HCT116 (cell line): Measurements from ENCODE around the gene CEP162. TPM values are rescaled to one million over a fixed set of nuclear protein-coding genes. Genes with fewer than 3 reads are reported as not detected.
"Not testable (repeated sequence)": the region's sequence is repeated elsewhere in the genome, so short reads cannot be mapped to it uniquely, and the experiment has no call there.

Source experiments
- ATAC-seq: fragments of 200-7000 bp; cut with Tn5 transposase; 2 replicates; pipeline ENCODE4 v1.9.1; 2020; ENCODE audit warnings: mild to moderate bottlenecking, moderate library complexity
- BruUV-seq: library from RNA; stranded (reverse); fragments of 400-500 nt; replicated peaks from 2 replicates; lab custom pipeline; 2021; lab: Mats Ljungman, UMichigan
- CTCF ChIA-PET: fragments of 300-600 bp; sonication (Branson Sonifier 250); formaldehyde crosslinking; loops from one replicate; lab custom pipeline; 2021; ENCODE audit warnings: antibody characterized with exemption; lab: Charles Lee
- POLR2A ChIA-PET: fragments of 300-600, 350-600 bp; sonication (Branson Sonifier 250); formaldehyde crosslinking; loops from one replicate; lab custom pipeline; 2021; ENCODE audit warnings: antibody characterized with exemption; lab: Charles Lee
- RAD21 ChIA-PET, 2 experiments: fragments of 300-600 bp; sonication (Branson Sonifier 250); formaldehyde crosslinking; loops; one replicate each; lab custom pipeline; 2023; ENCODE audit warnings: low total read pairs in 2 of 2; ENCODE audit not compliant: uncharacterized antibody in 2 of 2, unreplicated experiment in 2 of 2, low non-redundant PET in 1 of 2; lab: Charles Lee
- DNase-seq: peaks from one replicate; pipeline ENCODE4 v3.0.0-alpha.2; 2010; ENCODE audit warnings: low read depth, low spot score
- H2AFZ ChIP-seq: fragments of 200-600 bp; shearing (Covaris generic), sonication (generic); 2 replicates; pipeline ENCODE4 v1.6.1; 2017; ENCODE audit warnings: low read depth, mixed run types, mixed read lengths, antibody characterized with exemption, low read length; ENCODE audit not compliant: poor library complexity, severe bottlenecking
- H3K27ac ChIP-seq: 2 replicates; pipeline ENCODE4 v1.5.1; 2012; ENCODE audit warnings: low read depth, low read length
- H3K27me3 ChIP-seq: fragments of 200-600 bp; sonication (generic); 2 replicates; pipeline ENCODE4 v1.6.1; 2016; ENCODE audit warnings: mixed run types, low read length, mixed read lengths; ENCODE audit not compliant: insufficient read depth
- H3K36me3 ChIP-seq, 2 experiments: fragments of 200-500 bp in 1 of 2; fragments of 200-600 bp in 1 of 2; sonication (Bioruptor generic) in 1 of 2; sonication (generic) in 1 of 2; 2 replicates each; pipeline versions ENCODE4 v1.5.1 to v1.6.1; 2014 to 2016; ENCODE audit warnings: low read length in 2 of 2, inconsistent platforms in 1 of 2, mixed read lengths in 1 of 2, mixed run types in 1 of 2; ENCODE audit not compliant: insufficient read depth in 2 of 2, control insufficient read depth in 1 of 2
- H3K4me1 ChIP-seq, 2 experiments: fragments of 200-600 bp in 1 of 2; sonication (generic) in 1 of 2; 2 replicates each; pipeline versions ENCODE4 v1.5.1 to v1.6.1; 2012 to 2017; ENCODE audit warnings: low read length in 2 of 2, inconsistent platforms in 1 of 2, mild to moderate bottlenecking in 1 of 2, mixed read lengths in 1 of 2, mixed run types in 1 of 2, moderate library complexity in 1 of 2; ENCODE audit not compliant: insufficient read depth in 2 of 2, control insufficient read depth in 1 of 2
- H3K4me2 ChIP-seq: fragments of 200-600 bp; sonication (generic); 2 replicates; pipeline ENCODE4 v1.6.1; 2017; ENCODE audit warnings: mixed run types, low read length, mixed read lengths
- H3K4me3 ChIP-seq, 2 experiments: fragments of 200-600 bp in 1 of 2; sonication (generic) in 1 of 2; replicated peaks in 1 of 2; 2 replicates each; pipeline ENCODE4 v1.5.1; 2011 to 2016; ENCODE audit warnings: low read length in 2 of 2, control low read depth in 1 of 2, low read depth in 1 of 2, mild to moderate bottlenecking in 1 of 2, mixed read lengths in 1 of 2, mixed run types in 1 of 2
- H3K79me2 ChIP-seq: fragments of 200-600 bp; sonication (generic); 2 replicates; pipeline ENCODE4 v1.6.1; 2017; ENCODE audit warnings: mild to moderate bottlenecking, mixed run types, low read length, moderate library complexity, mixed read lengths; ENCODE audit not compliant: insufficient read depth
- H3K9ac ChIP-seq: fragments of 200-600 bp; sonication (generic); 2 replicates; pipeline ENCODE4 v1.6.1; 2016; ENCODE audit warnings: low read length, mixed read lengths
- H3K9me2 ChIP-seq: fragments of 200-600 bp; sonication (generic), shearing (Covaris generic); 2 replicates; pipeline ENCODE4 v1.6.1; 2017; ENCODE audit warnings: mixed run types, mild to moderate bottlenecking, moderate library complexity; ENCODE audit not compliant: insufficient read depth
- H3K9me3 ChIP-seq, 2 experiments: fragments of 200-500 bp in 1 of 2; fragments of 200-600 bp in 1 of 2; sonication (Bioruptor generic) in 1 of 2; sonication (generic) in 1 of 2; 2 replicates each; pipeline ENCODE4 v1.6.1; 2014 to 2017; ENCODE audit warnings: low read length in 2 of 2, mixed read lengths in 2 of 2, inconsistent platforms in 1 of 2, low read depth in 1 of 2, mild to moderate bottlenecking in 1 of 2, mixed run types in 1 of 2, moderate library complexity in 1 of 2; ENCODE audit not compliant: control insufficient read depth in 1 of 2, insufficient read depth in 1 of 2
- H4K20me1 ChIP-seq: fragments of 200-600 bp; sonication (generic), shearing (Covaris generic); 2 replicates; pipeline ENCODE4 v1.6.1; 2017; ENCODE audit warnings: mixed run types, mild to moderate bottlenecking, moderate library complexity; ENCODE audit not compliant: insufficient read depth
- CEBPB ChIP-seq: IDR thresholded peaks from 2 replicates; pipeline ENCODE4 v1.6.1; 2012; ENCODE audit warnings: low read depth
- CTCF ChIP-seq, 3 experiments: fragments of 200-600 bp in 1 of 3; sonication (generic) in 1 of 3; IDR thresholded peaks in 2 of 3; conservative IDR thresholded peaks in 1 of 3; 2 replicates each; pipeline ENCODE4 v1.5.1; 2012 to 2017; ENCODE audit warnings: low read depth in 2 of 3, low read length in 2 of 3, antibody characterized with exemption in 1 of 3, borderline replicate concordance in 1 of 3, control low read depth in 1 of 3, mild to moderate bottlenecking in 1 of 3, mixed read lengths in 1 of 3, mixed run types in 1 of 3, moderate library complexity in 1 of 3; ENCODE audit not compliant: insufficient read depth in 1 of 3
- ELF1 ChIP-seq: IDR thresholded peaks from 2 replicates; pipeline ENCODE4 v1.6.1; 2012; ENCODE audit warnings: low read depth, borderline replicate concordance
- EZH2phosphoT487 ChIP-seq: fragments of 200-600 bp; IDR thresholded peaks from 2 replicates; pipeline ENCODE4 v1.6.1; 2018; ENCODE audit warnings: antibody characterized with exemption, borderline replicate concordance
- FOSL1 ChIP-seq: IDR thresholded peaks from 2 replicates; pipeline ENCODE4 v1.6.1; 2012; ENCODE audit warnings: low read depth
- POLR2A ChIP-seq: IDR thresholded peaks from 2 replicates; pipeline ENCODE4 v1.7.0; 2011; ENCODE audit warnings: borderline replicate concordance; ENCODE audit not compliant: insufficient read depth, insufficient read length; ENCODE audit errors: extremely low read depth
- POLR2AphosphoS5 ChIP-seq: IDR thresholded peaks from 2 replicates; pipeline ENCODE4 v1.6.1; 2011; ENCODE audit warnings: mild to moderate bottlenecking, low read depth, low read length, moderate library complexity
- RAD21 ChIP-seq: IDR thresholded peaks from 2 replicates; pipeline ENCODE4 v1.6.1; 2012; ENCODE audit warnings: low read depth, mild to moderate bottlenecking
- ZNF274 ChIP-seq: fragments of 200-500 bp; sonication (Bioruptor generic); IDR thresholded peaks from 2 replicates; pipeline ENCODE4 v1.6.1; 2014; ENCODE audit warnings: mild to moderate bottlenecking, low read depth, low read length, inconsistent platforms
- intact Hi-C: fragments of 100-400 bp; cut with micrococcal nuclease; formaldehyde crosslinking; loops from 2 replicates; pipeline ENCODE4 v1.10.0; 2022
- total RNA-seq: library from RNA; stranded (reverse); gene quantifications from one replicate; pipeline ENCODE4 v1.2.1, GENCODE V29; 2021; ENCODE audit not compliant: unreplicated experiment
- TF ChIP-seq, protein P1 (sequence below): IDR thresholded peaks from 2 replicates; pipeline ENCODE4 v1.6.1; 2012; ENCODE audit warnings: low read depth
- TF ChIP-seq, protein P2 (sequence below): IDR thresholded peaks from 2 replicates; pipeline ENCODE4 v1.6.1; 2012

The CEP162 gene
- total RNA-seq, 1 experiment from 2014 or later: 5.5 TPM

- ATAC-seq, H2AFZ ChIP-seq, CTCF ChIA-PET, H4K20me1 ChIP-seq, H3K4me3 ChIP-seq, BruUV-seq, H3K4me2 ChIP-seq, H3K9me3 ChIP-seq, H3K79me2 ChIP-seq, H3K27me3 ChIP-seq, H3K9ac ChIP-seq, H3K9me2 ChIP-seq, H3K27ac ChIP-seq, RAD21 ChIA-PET, POLR2A ChIA-PET, H3K36me3 ChIP-seq, DNase-seq: not testable (repeated sequence)
- peaks cover 3 to 21% of the 10 kb centered on the region in 2 experiments; a peak in 2 of 4 replicates for H3K4me1 ChIP-seq
- intact Hi-C loops: loop anchor here (5.0 kb wide), 1 partner anchor 606 kb away; no protein-coding TSS in a partner anchor
These were observed 3.8 kb downstream of the CEP162 start for GRCh38 chr6:84223608-84224007.

- CTCF ChIA-PET: interaction anchor here (3.0 kb wide), 1 partner anchor 607 kb away, joined by 13 read pairs; no protein-coding TSS in a partner anchor
- ATAC-seq (no peak), DNase-seq (no peak)
- BruUV-seq: no TSS peak
- RAD21 ChIA-PET: interaction anchor here in 1 of 2 experiments (0.5 to 0.7 kb wide), 2 partner anchors 144 to 339 kb away, joined by 3 read pairs; no protein-coding TSS in a partner anchor
- Histone ChIP-seq H3K9ac (no peak overlapping the region), H4K20me1 (no peaks in the 10 kb centered on the region; the same call in 1 of the 2 replicates), H3K4me1 (peaks cover 3 to 11% of the 10 kb centered on the region in 2 experiments; a peak in 2 of 4 replicates), H3K27ac (no peak overlapping the region), H3K9me2 (no peaks in the 10 kb centered on the region), H2AFZ (no peak overlapping the region), H3K9me3 (no peaks in the 10 kb centered on the region), H3K4me2 (no peak overlapping the region), H3K36me3 (no peaks in the 10 kb centered on the region), H3K4me3 (no peak overlapping the region), H3K27me3 (no peaks in the 10 kb centered on the region), H3K79me2 (no peaks in the 10 kb centered on the region)
- intact Hi-C loops: loop anchor here (5.0 kb wide), 1 partner anchor 605 kb away; no protein-coding TSS in a partner anchor
- POLR2A ChIA-PET: no interaction called here
- TF ChIP-seq CTCF (IDR thresholded peaks at IDR 0.05 in 2 of 3, conservative IDR thresholded peaks at IDR 0.05 in 1 of 3; ENCODE audit: borderline replicate concordance in 1 of 3, insufficient read depth in 1 of 3, low read depth in 2 of 3, low read length in 2 of 3) (no peak), RAD21 (no peak), POLR2AphosphoS5 (no peak), POLR2A (no peak), FOSL1 (no peak), EZH2phosphoT487 (no peak), ELF1 (no peak), CEBPB (no peak), ZNF274 (no peak)
- TF ChIP-seq, protein P1, sequence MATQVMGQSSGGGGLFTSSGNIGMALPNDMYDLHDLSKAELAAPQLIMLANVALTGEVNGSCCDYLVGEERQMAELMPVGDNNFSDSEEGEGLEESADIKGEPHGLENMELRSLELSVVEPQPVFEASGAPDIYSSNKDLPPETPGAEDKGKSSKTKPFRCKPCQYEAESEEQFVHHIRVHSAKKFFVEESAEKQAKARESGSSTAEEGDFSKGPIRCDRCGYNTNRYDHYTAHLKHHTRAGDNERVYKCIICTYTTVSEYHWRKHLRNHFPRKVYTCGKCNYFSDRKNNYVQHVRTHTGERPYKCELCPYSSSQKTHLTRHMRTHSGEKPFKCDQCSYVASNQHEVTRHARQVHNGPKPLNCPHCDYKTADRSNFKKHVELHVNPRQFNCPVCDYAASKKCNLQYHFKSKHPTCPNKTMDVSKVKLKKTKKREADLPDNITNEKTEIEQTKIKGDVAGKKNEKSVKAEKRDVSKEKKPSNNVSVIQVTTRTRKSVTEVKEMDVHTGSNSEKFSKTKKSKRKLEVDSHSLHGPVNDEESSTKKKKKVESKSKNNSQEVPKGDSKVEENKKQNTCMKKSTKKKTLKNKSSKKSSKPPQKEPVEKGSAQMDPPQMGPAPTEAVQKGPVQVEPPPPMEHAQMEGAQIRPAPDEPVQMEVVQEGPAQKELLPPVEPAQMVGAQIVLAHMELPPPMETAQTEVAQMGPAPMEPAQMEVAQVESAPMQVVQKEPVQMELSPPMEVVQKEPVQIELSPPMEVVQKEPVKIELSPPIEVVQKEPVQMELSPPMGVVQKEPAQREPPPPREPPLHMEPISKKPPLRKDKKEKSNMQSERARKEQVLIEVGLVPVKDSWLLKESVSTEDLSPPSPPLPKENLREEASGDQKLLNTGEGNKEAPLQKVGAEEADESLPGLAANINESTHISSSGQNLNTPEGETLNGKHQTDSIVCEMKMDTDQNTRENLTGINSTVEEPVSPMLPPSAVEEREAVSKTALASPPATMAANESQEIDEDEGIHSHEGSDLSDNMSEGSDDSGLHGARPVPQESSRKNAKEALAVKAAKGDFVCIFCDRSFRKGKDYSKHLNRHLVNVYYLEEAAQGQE: no peak
- TF ChIP-seq, protein P2, sequence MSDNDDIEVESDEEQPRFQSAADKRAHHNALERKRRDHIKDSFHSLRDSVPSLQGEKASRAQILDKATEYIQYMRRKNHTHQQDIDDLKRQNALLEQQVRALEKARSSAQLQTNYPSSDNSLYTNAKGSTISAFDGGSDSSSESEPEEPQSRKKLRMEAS: no peak
These were observed 5.0 kb downstream of the CEP162 start for GRCh38 chr6:84222426-84222825.
